Sigmoid colon (tissue), 4 donors: ENCODE results near the gene KRT26.

Experiments
- CTCF ChIP-seq, 4 experiments: fragments of 450-650 bp in 3 of 4; fragments of 200-600 bp in 1 of 4; IDR thresholded peaks; one replicate each; pipeline ENCODE4 v1.5.1; 2016 to 2019; ENCODE audit warnings: antibody characterized with exemption in 4 of 4, mild to moderate bottlenecking in 3 of 4, moderate library complexity in 2 of 4
- EP300 ChIP-seq, 4 donors: sonication (generic); formaldehyde crosslinking; IDR thresholded peaks; one replicate each; pipeline ENCODE4 v1.6.1; 2017; ENCODE audit warnings: antibody characterized with exemption in 4 of 4
- POLR2A ChIP-seq, 2 donors: fragments of 450-650 bp; IDR thresholded peaks; one replicate each; pipeline ENCODE4 v1.6.1; 2016; ENCODE audit warnings: antibody characterized with exemption in 2 of 2, mild to moderate bottlenecking in 2 of 2, moderate library complexity in 2 of 2

- TF ChIP-seq CTCF (IDR thresholded peaks at IDR 0.05) (no peak), POLR2A (IDR thresholded peaks at IDR 0.05) (no peak), EP300 (IDR thresholded peaks at IDR 0.05) (no peak)
Observed at GRCh38 chr17:40717776-40718175, 54.2 kb downstream of the KRT26 start.
